GM12874 (cell line): ENCODE measurements around the gene PRR5.

ENCODE experiments used
- CTCF ChIP-seq: IDR thresholded peaks from 2 replicates; pipeline ENCODE4 v1.5.1; 2011; ENCODE audit warnings: low read depth, mild to moderate bottlenecking, control low read depth, low read length, moderate library complexity; ENCODE audit not compliant: insufficient read depth

The PRR5 gene

DNA sequence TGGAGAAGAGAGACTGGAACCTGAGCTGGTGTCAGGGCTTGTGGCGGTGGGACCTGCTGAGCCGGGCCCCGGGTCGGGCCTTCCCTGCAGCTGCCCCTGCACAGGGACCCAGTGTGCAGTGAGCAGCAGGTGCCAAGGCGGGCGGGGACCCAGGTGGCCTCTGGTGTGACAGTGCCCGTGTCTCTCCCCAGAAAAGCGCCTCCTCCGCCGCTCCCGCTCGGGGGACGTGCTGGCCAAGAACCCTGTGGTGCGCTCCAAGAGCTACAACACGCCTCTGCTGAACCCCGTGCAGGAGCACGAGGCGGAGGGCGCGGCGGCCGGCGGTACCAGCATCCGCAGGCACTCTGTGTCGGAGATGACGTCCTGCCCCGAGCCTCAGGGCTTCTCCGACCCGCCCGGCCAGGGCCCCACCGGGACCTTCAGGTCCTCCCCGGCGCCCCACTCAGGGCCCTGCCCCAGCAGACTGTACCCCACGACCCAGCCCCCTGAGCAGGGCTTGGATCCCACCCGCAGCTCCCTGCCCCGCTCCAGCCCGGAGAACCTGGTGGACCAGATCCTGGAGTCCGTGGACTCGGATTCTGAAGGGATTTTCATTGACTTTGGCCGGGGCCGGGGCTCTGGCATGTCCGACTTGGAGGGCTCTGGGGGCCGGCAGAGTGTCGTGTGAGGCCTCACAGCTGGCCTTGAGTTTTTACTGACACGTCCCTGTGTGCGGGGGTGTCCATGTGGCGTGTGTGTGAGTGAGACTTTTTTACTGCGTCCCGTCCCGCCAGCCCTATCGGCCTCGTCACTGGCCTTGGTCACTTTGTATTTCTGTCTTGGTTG lies 34.8 kb downstream of the PRR5 start:
- no peak for TF ChIP-seq CTCF

GRCh38 chr22:44737406-44738346 lies 35.7 kb downstream of the PRR5 start:
- TF ChIP-seq CTCF = no peak

DNA sequence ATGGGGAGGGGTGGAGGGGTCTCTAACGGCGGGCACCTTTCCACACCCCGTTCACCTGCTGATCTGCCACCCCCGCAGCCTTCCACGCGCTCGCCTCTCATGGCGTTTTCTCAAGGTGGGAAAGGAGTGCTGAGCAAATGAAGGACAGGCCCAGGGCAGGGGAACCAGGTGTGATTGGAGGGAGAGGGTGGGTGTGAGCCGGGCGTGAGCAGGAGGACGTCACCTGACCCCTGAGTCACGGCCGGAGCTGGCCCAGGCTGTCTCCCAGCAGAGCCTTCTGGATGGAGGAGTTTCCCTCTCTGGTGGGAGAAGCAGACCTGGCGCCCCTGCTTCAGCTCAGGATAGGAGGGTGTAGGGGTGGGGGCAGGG lies 36.3 kb downstream of the PRR5 start:
- TF ChIP-seq CTCF = no peak

DNA sequence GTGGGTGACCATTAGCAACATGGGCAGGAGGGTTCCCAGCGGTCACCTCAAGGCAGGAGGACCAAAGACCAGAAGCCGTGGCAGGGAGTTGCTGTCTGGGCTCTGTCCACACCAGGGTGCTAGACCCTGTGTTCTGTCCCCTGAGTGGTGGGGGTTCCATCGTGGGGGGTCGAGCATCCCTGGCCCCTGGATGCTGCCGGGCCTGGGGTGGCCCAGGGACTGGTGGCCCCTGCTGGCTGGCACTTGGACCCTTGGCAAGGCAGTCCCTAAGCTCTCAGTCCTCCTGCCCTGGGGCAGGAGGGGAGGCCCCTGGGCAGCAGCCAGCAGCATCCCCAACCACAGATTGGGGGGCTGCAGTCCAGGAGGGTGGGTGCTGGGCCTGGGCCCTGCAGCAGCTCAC lies 37.0 kb downstream of the PRR5 start:
- TF ChIP-seq CTCF = no peak

DNA sequence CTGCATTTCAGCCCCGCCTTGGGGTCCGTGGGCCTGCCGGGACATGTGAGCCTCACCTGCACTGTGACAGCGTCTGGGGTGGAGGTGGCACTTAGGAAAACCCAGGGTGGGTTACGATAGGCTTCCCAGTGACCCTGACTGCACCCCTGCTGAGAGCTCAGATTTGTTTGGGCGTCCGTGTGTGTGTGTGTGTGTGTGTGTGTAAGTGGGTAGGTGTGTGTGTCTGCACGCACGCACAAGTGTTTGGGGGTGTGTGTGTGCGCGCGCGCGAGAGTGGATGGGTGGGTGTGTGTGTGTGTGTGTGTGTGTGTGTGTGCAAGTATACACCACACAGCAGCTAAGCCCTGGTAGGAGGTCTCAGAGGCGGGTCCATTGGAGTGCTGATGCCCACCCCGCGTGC lies 38.3 kb downstream of the PRR5 start:
- no peak for TF ChIP-seq CTCF

DNA sequence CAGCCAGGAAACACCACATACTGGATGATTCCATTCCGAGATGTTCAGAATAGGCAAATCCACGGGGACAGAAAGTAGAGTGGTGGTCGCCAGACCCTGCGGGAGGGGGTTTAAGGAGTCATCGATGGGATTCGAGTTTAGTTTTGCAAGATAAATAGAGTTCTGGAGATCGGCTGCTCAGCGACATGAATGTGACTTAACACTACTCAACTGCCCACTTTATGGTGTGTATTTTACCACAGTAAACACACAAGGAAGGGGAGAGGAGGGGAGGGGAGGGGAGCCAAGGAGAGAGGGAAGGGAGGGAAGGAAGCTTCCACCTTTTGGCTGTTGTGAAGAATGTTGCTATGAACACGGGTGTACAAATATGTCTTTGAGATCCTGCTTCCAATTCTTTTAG lies 39.9 kb downstream of the PRR5 start:
- TF ChIP-seq CTCF = no peak

GRCh38 chr22:44743247-44743646 lies 41.2 kb downstream of the PRR5 start:
- no peak for TF ChIP-seq CTCF
